GM23338 (cell line): ENCODE measurements around the gene AHI1.

Experiments
- ETS1 ChIP-seq: IDR thresholded peaks from 2 replicates; pipeline ENCODE4 v1.6.1; 2016; ENCODE audit warnings: antibody characterized with exemption
- EZH2 ChIP-seq: fragments of 200-600 bp; sonication (generic); IDR thresholded peaks from one replicate; pipeline ENCODE4 v1.8.0; 2017; ENCODE audit warnings: antibody characterized with exemption, mild to moderate bottlenecking, low read depth; ENCODE audit not compliant: unreplicated experiment
- EZH2phosphoT487 ChIP-seq: fragments of 200-600 bp; sonication (generic); IDR thresholded peaks from one replicate; pipeline ENCODE4 v1.8.1; 2018; ENCODE audit warnings: antibody characterized with exemption; ENCODE audit not compliant: unreplicated experiment
- NANOG ChIP-seq: IDR thresholded peaks from 2 replicates; pipeline ENCODE4 v1.6.1; 2016; ENCODE audit warnings: antibody characterized with exemption, borderline replicate concordance
- POLR2AphosphoS5 ChIP-seq: IDR thresholded peaks from 2 replicates; pipeline ENCODE4 v1.6.1; 2016; ENCODE audit warnings: antibody characterized with exemption, low read depth
- STAT1 ChIP-seq: IDR thresholded peaks from one replicate; pipeline ENCODE4 v1.6.1; 2016; ENCODE audit warnings: antibody characterized with exemption; ENCODE audit not compliant: unreplicated experiment
- ZNF114 ChIP-seq: fragments of 250-450 bp; sonication (Bioruptor Pico); IDR thresholded peaks from 2 replicates; pipeline ENCODE4 v1.5.0; 2020; ENCODE audit warnings: mild to moderate bottlenecking, moderate library complexity
- ZNF331 ChIP-seq: fragments of 250-450 bp; sonication (Bioruptor Pico); IDR thresholded peaks from 2 replicates; pipeline ENCODE4 v1.5.0; 2020; ENCODE audit warnings: low read depth, mild to moderate bottlenecking, moderate library complexity
- TF ChIP-seq, protein P1 (sequence below), 2 experiments: fragments of 200-600 bp in 1 of 2; sonication (generic) in 1 of 2; conservative IDR thresholded peaks; 2 replicates each; pipeline versions ENCODE4 v1.5.1 to v1.6.1; 2016 to 2017; ENCODE audit warnings: antibody characterized with exemption in 2 of 2, low read depth in 2 of 2, mild to moderate bottlenecking in 2 of 2, moderate library complexity in 1 of 2
- TF ChIP-seq, protein P2 (sequence below): fragments of 250-450 bp; sonication (Bioruptor Pico); IDR thresholded peaks from 2 replicates; pipeline ENCODE4 v1.5.0; 2020; ENCODE audit warnings: mild to moderate bottlenecking, moderate library complexity

DNA sequence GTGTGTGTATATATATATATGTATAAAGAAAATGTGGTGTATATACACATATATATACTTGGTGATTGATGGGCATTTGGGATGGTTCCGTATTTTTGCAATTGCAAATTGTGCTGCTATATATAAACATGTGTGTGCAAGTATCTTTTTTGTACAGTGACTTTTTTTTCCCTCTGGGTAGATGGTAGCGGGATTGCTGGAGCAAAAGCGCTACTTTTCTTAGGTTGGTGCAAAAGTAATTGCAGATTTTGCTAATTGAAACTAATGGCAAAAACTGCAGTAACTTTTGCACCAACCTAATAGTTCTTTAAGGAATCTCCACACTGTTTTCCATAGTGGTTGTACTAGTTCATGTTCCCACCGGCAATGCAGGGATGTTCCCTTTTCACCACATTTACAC lies 135.4 kb downstream of the AHI1 start:
- TF ChIP-seq POLR2AphosphoS5 (no peak), EZH2 (no peak), EZH2phosphoT487 (no peak), ZNF114 (no peak), ZNF331 (CRISPR knock-in tag) (no peak), ETS1 (no peak), STAT1 (no peak), NANOG (no peak)
- TF ChIP-seq, protein P1, sequence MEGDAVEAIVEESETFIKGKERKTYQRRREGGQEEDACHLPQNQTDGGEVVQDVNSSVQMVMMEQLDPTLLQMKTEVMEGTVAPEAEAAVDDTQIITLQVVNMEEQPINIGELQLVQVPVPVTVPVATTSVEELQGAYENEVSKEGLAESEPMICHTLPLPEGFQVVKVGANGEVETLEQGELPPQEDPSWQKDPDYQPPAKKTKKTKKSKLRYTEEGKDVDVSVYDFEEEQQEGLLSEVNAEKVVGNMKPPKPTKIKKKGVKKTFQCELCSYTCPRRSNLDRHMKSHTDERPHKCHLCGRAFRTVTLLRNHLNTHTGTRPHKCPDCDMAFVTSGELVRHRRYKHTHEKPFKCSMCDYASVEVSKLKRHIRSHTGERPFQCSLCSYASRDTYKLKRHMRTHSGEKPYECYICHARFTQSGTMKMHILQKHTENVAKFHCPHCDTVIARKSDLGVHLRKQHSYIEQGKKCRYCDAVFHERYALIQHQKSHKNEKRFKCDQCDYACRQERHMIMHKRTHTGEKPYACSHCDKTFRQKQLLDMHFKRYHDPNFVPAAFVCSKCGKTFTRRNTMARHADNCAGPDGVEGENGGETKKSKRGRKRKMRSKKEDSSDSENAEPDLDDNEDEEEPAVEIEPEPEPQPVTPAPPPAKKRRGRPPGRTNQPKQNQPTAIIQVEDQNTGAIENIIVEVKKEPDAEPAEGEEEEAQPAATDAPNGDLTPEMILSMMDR (conservative IDR thresholded peaks at IDR 0.05; ENCODE audit: low read depth in 2 of 2), result no peak
- TF ChIP-seq, protein P2, sequence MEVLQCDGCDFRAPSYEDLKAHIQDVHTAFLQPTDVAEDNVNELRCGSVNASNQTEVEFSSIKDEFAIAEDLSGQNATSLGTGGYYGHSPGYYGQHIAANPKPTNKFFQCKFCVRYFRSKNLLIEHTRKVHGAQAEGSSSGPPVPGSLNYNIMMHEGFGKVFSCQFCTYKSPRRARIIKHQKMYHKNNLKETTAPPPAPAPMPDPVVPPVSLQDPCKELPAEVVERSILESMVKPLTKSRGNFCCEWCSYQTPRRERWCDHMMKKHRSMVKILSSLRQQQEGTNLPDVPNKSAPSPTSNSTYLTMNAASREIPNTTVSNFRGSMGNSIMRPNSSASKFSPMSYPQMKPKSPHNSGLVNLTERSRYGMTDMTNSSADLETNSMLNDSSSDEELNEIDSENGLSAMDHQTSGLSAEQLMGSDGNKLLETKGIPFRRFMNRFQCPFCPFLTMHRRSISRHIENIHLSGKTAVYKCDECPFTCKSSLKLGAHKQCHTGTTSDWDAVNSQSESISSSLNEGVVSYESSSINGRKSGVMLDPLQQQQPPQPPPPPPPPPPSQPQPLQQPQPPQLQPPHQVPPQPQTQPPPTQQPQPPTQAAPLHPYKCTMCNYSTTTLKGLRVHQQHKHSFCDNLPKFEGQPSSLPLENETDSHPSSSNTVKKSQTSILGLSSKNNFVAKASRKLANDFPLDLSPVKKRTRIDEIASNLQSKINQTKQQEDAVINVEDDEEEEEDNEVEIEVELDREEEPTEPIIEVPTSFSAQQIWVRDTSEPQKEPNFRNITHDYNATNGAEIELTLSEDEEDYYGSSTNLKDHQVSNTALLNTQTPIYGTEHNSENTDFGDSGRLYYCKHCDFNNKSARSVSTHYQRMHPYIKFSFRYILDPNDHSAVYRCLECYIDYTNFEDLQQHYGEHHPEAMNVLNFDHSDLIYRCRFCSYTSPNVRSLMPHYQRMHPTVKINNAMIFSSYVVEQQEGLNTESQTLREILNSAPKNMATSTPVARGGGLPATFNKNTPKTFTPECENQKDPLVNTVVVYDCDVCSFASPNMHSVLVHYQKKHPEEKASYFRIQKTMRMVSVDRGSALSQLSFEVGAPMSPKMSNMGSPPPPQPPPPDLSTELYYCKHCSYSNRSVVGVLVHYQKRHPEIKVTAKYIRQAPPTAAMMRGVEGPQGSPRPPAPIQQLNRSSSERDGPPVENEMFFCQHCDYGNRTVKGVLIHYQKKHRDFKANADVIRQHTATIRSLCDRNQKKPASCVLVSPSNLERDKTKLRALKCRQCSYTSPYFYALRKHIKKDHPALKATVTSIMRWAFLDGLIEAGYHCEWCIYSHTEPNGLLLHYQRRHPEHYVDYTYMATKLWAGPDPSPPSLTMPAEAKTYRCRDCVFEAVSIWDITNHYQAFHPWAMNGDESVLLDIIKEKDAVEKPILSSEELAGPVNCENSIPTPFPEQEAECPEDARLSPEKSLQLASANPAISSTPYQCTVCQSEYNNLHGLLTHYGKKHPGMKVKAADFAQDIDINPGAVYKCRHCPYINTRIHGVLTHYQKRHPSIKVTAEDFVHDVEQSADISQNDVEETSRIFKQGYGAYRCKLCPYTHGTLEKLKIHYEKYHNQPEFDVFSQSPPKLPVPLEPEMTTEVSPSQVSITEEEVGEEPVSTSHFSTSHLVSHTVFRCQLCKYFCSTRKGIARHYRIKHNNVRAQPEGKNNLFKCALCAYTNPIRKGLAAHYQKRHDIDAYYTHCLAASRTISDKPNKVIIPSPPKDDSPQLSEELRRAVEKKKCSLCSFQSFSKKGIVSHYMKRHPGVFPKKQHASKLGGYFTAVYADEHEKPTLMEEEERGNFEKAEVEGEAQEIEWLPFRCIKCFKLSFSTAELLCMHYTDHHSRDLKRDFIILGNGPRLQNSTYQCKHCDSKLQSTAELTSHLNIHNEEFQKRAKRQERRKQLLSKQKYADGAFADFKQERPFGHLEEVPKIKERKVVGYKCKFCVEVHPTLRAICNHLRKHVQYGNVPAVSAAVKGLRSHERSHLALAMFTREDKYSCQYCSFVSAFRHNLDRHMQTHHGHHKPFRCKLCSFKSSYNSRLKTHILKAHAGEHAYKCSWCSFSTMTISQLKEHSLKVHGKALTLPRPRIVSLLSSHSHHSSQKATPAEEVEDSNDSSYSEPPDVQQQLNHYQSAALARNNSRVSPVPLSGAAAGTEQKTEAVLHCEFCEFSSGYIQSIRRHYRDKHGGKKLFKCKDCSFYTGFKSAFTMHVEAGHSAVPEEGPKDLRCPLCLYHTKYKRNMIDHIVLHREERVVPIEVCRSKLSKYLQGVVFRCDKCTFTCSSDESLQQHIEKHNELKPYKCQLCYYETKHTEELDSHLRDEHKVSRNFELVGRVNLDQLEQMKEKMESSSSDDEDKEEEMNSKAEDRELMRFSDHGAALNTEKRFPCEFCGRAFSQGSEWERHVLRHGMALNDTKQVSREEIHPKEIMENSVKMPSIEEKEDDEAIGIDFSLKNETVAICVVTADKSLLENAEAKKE (CRISPR knock-in tag), result no peak
